Heart left ventricle (tissue), 13 donors: ENCODE results near the gene GLT6D1.

Source experiments
- CTCF ChIP-seq, 12 donors: fragments of 200-600 bp; sonication (generic) in 4 of 12; IDR thresholded peaks; one replicate each; pipeline versions ENCODE4 v1.5.0 to v1.8.0; 2018 to 2022; ENCODE audit warnings: antibody characterized with exemption in 12 of 12, mild to moderate bottlenecking in 5 of 12
- POLR2A ChIP-seq, 2 donors: fragments of 450-650 bp; IDR thresholded peaks; one replicate each; pipeline ENCODE4 v1.6.1; 2017; ENCODE audit warnings: antibody characterized with exemption in 2 of 2, mild to moderate bottlenecking in 2 of 2, moderate library complexity in 2 of 2
- donor health status: ischemic (EF 13 %, LVEDD 7.1; RV severe dilation, severe dysfunction).
- donor health status: DM: no; HTN: yes; CAD: no.
- donor health status: DM: no; HTN: no; CAD: no.
- donor health status: ischemic (EF 25% LVEDD 6.9; RV normal size, moderate dysfunction).
- donor health status: ischemic (EF 25% LVEDD 5.7; RV mildly dilated, moderate dysfunction).
- donor health status: ischemic (EF 35%, LVEDD 5.7; RV mildly dilated, moderate dysfunction).
- donor health status: nonischemic (EF 11% LVEDD 7.7; RV severe dilation, severe dysfunction).
- donor health status: DM: yes; HTN: yes; CAD: no.
- donor health status: PGD.
- donor health status: ischemic (EF 29% LVEDD 5.4; RV normal size, mild dysfunction).
- donor health status: nonischemic (EF 23%, LVEDD 6.1; RV moderate dilation, normal function).

- TF ChIP-seq CTCF (IDR thresholded peaks at IDR 0.05): no peak
- TF ChIP-seq POLR2A (IDR thresholded peaks at IDR 0.05): no peak
Observed at GRCh38 chr9:135619599-135619886, 19.8 kb downstream of the GLT6D1 start.
